Measurements from ENCODE around the gene SKA1.

GRCh38 chr18:50398099-50398498, 23.3 kb downstream of the SKA1 start:
- TF ChIP-seq ZNF639 (tag by site-specific recombination; IDR thresholded peaks at IDR 0.05) (no peak), ZNF24 (tag by site-specific recombination; IDR thresholded peaks at IDR 0.05) (no peak), ZBTB10 (tag by site-specific recombination; IDR thresholded peaks at IDR 0.05) (no peak), ZNF792 (tag by site-specific recombination; IDR thresholded peaks at IDR 0.05) (no peak), ZNF433 (tag by site-specific recombination; IDR thresholded peaks at IDR 0.05; ENCODE audit: low read depth) (no peak), ZNF501 (tag by site-specific recombination; IDR thresholded peaks at IDR 0.05) (no peak)

Data from HEK293 (cell line).